Smooth muscle cell (in vitro differentiated cells): ENCODE results near the gene TMEM44. TPM values are rescaled to one million over a fixed set of nuclear protein-coding genes. Genes with fewer than 3 reads are reported as not detected.
"Not testable (repeated sequence)": the region's sequence is repeated elsewhere in the genome, so short reads cannot be mapped to it uniquely, and the experiment has no call there.

Experiments used
- DNase-seq: peaks from one replicate; lab custom pipeline; 2025; ENCODE audit not compliant: unreplicated experiment; lab: John Stamatoyannopoulos, UW
- H2AFZ ChIP-seq: fragments of 200-600 bp; sonication (generic); 2 replicates; pipeline ENCODE4 v1.6.0; 2016; ENCODE audit warnings: antibody characterized with exemption, low read depth, mild to moderate bottlenecking
- H3F3A ChIP-seq: fragments of 200-600 bp; sonication (generic); 2 replicates; pipeline ENCODE4 v1.6.0; 2017; ENCODE audit warnings: antibody characterized with exemption, low read depth
- H3K27ac ChIP-seq: fragments of 200-600 bp; sonication (generic); 2 replicates; pipeline ENCODE4 v1.5.1; 2016; ENCODE audit warnings: low read depth, mild to moderate bottlenecking
- H3K27me3 ChIP-seq: fragments of 200-600 bp; sonication (generic); 2 replicates; pipeline ENCODE4 v1.6.1; 2016; ENCODE audit warnings: low read depth, mild to moderate bottlenecking
- H3K36me3 ChIP-seq: fragments of 200-600 bp; sonication (generic); 2 replicates; pipeline ENCODE4 v1.5.1; 2016; ENCODE audit warnings: low read depth
- H3K4me1 ChIP-seq: fragments of 200-600 bp; sonication (generic); 2 replicates; pipeline ENCODE4 v1.5.1; 2016; ENCODE audit warnings: low read depth
- H3K4me2 ChIP-seq: fragments of 200-600 bp; sonication (generic); 2 replicates; pipeline ENCODE4 v1.6.0; 2016; ENCODE audit warnings: mild to moderate bottlenecking
- H3K4me3 ChIP-seq: fragments of 200-600 bp; sonication (generic); 2 replicates; pipeline ENCODE4 v1.5.1; 2016; ENCODE audit warnings: mild to moderate bottlenecking
- H3K79me2 ChIP-seq: fragments of 200-600 bp; sonication (generic); 2 replicates; pipeline ENCODE4 v1.6.0; 2016; ENCODE audit warnings: low read depth, mild to moderate bottlenecking
- H3K9ac ChIP-seq: fragments of 200-600 bp; sonication (generic); 2 replicates; pipeline ENCODE4 v1.6.0; 2016; ENCODE audit warnings: low read depth
- H3K9me3 ChIP-seq: fragments of 200-600 bp; sonication (generic); replicated peaks from 2 replicates; pipeline ENCODE4 v1.5.1; 2016; ENCODE audit warnings: low read depth
- H4K20me1 ChIP-seq: fragments of 200-600 bp; sonication (generic); 2 replicates; pipeline ENCODE4 v1.6.0; 2016; ENCODE audit warnings: low read depth
- CTCF ChIP-seq: fragments of 200-600 bp; sonication (generic); IDR thresholded peaks from 2 replicates; pipeline ENCODE4 v1.5.1; 2017; ENCODE audit warnings: borderline replicate concordance, mild to moderate bottlenecking, antibody characterized with exemption; ENCODE audit not compliant: insufficient read depth, poor library complexity, severe bottlenecking
- WGBS: methylation state at CpG from one replicate; pipeline ENCODE4 v1.1.7; 2016; ENCODE audit warnings: low lambda C conversion rate; 5-methylcytosine and 5-hydroxymethylcytosine counted together
- polyA plus RNA-seq: library from polyadenylated mRNA; unstranded; fragments of >200 nt; fragmentation: Nextera tagmentation; extraction: Ambion mirVana; gene quantifications from 2 replicates; pipeline ENCODE4 v1.2.1, GENCODE V29; 2016
- total RNA-seq: library from RNA; depleted of rRNA; stranded (reverse); fragments of >200 nt; gene quantifications from 2 replicates; pipeline ENCODE4 v1.2.3, GENCODE V29; 2014

Gene TMEM44
- total and polyA plus RNA-seq, 2 experiments from 2014 or later, result 12.7 to 18.4 TPM

GRCh38 chr3:194632226-194632808 lies 902 bp downstream of the TMEM44 start:
- no peaks in the 10 kb centered on the region for H3K79me2 ChIP-seq
- peaks cover 5% of the 10 kb centered on the region for H3F3A ChIP-seq
- no peak overlapping the region for H3K27ac ChIP-seq
- H3K27me3 ChIP-seq, result no peaks in the 10 kb centered on the region
- no peaks in the 10 kb centered on the region for H3K4me1 ChIP-seq
- peak overlapping the region; percentile 98 for H3K4me2 ChIP-seq
- no peaks in the 10 kb centered on the region for H4K20me1 ChIP-seq
- WGBS, result 81% methylated on average over 11 of the region's 11 CpGs
- H3K36me3 ChIP-seq, result no peaks in the 10 kb centered on the region
- no peak for TF ChIP-seq CTCF
- no peak overlapping the region for H3K9ac ChIP-seq
- peak overlapping the region; percentile 77 for H2AFZ ChIP-seq
- H3K4me3 ChIP-seq, result peak overlapping the region; percentile 88
- no peaks in the 10 kb centered on the region for H3K9me3 ChIP-seq
- no peak for DNase-seq

- no peak overlapping the region for H3K9ac ChIP-seq
- H3K4me2 ChIP-seq, result no peak overlapping the region
- DNase-seq, result no peak
- no peaks in the 10 kb centered on the region for H3K79me2 ChIP-seq
- H3K27ac ChIP-seq, result no peak overlapping the region
- no peaks in the 10 kb centered on the region for H3K27me3 ChIP-seq
- H3K36me3 ChIP-seq, result no peaks in the 10 kb centered on the region
- no peak overlapping the region for H2AFZ ChIP-seq
- no peaks in the 10 kb centered on the region for H4K20me1 ChIP-seq
- 97% methylated on average over 4 of the region's 4 CpGs for WGBS
- no peak for TF ChIP-seq CTCF
- H3K4me3 ChIP-seq, result no peak overlapping the region
- H3K9me3 ChIP-seq, result no peaks in the 10 kb centered on the region
- H3F3A ChIP-seq, result peaks cover 5% of the 10 kb centered on the region
- H3K4me1 ChIP-seq, result no peaks in the 10 kb centered on the region
Measured at GRCh38 chr3:194631696-194632095, 1.5 kb downstream of the TMEM44 start.

GRCh38 chr3:194630681-194631080 lies 2.5 kb downstream of the TMEM44 start:
- H3K4me1 ChIP-seq, H3K9me3 ChIP-seq, H3K27ac ChIP-seq, H2AFZ ChIP-seq, H3K9ac ChIP-seq, H3K4me2 ChIP-seq, H3K27me3 ChIP-seq, H3K4me3 ChIP-seq, H3K79me2 ChIP-seq, H3F3A ChIP-seq, H3K36me3 ChIP-seq, DNase-seq, H4K20me1 ChIP-seq: not testable (repeated sequence)
- WGBS, result 98% methylated on average over 29 of the region's 29 CpGs

- Histone ChIP-seq H3K9ac (no peak overlapping the region), H3K79me2 (no peaks in the 10 kb centered on the region), H3K4me3 (no peak overlapping the region), H3K4me2 (no peak overlapping the region), H4K20me1 (no peaks in the 10 kb centered on the region), H3K4me1 (no peaks in the 10 kb centered on the region), H3K27ac (no peak overlapping the region), H2AFZ (no peak overlapping the region), H3F3A (no peaks in the 10 kb centered on the region), H3K27me3 (no peaks in the 10 kb centered on the region), H3K9me3 (no peaks in the 10 kb centered on the region), H3K36me3 (no peaks in the 10 kb centered on the region)
- 96% methylated on average over 6 of the region's 6 CpGs for WGBS
- no peak for TF ChIP-seq CTCF
- no peak for DNase-seq
Measured at GRCh38 chr3:194624956-194625355, 8.3 kb downstream of the TMEM44 start.
